HG03460 (cell line): ENCODE data around the gene PIGL.
"Not testable (repeated sequence)": the region's sequence is repeated elsewhere in the genome, so short reads cannot be mapped to it uniquely, and the experiment has no call there.

Experiments used
- ATAC-seq: cut with Tn5 transposase; IDR thresholded peaks from one replicate; pipeline ENCODE4 v1.9.1; 2021; ENCODE audit not compliant: unreplicated experiment

PIGL gene

GRCh38 chr17:16216341-16217001 is 539 bp upstream of the PIGL start:
- ATAC-seq: not testable (repeated sequence)

GRCh38 chr17:16222406-16222805 is 5.4 kb downstream of the PIGL start:
- ATAC-seq: no peak

DNA sequence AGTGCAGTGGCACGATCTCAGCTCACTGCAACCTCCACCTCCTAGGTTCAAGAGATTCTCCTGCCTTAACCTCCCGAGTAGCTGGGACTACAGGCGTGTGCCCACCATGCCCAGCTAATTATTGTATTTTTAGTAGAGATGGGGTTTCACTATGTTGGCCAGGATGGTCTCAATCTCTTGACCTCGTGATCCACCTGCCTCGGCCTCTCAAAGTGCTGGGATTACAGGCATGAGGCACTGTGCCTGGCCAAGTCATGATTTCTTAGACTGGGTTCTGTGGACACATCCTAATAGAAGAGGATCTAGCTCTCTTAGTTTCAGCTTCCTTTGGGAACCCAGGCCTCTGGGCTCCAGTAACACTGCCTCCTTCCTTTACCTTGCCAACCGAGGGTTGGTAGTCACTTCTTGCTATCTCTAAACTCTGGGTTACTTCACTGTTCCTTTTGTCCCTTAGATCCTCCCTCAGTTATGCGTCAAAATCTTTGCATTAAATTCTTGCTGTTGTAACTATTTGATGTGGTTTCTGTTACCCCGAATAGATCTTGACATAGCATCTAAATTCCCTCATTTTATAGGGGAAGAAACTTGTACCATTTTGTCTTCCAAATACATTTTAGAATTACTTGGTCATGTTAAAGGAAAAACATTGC is 13.0 kb downstream of the PIGL start:
- ATAC-seq: not testable (repeated sequence)

GRCh38 chr17:16232391-16232790 is 15.4 kb downstream of the PIGL start:
- no peak for ATAC-seq

GRCh38 chr17:16239931-16240330 is 22.9 kb downstream of the PIGL start:
- ATAC-seq: no peak

DNA sequence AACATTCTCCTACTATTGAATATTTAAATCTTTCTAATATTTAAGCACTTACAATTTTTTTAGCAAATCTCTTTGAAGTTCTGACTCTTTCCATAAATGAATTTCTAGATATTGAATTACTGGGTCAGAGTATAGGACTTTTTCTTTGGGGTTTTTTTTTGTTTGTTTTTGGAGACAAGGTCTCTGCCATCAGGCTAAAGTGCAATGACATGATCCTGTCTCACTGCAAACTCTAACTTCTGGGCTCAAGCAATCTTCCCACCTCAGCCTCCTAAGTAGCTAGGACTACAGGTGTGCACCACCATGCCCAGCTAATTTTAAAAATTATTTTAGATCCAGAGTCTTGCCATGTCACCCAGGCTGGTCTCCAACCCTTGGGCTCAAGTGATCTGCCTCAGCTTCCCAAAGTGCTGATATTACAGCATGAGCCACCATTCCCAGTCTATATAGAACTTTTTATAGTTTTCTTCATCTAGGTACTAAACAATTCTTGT is 24.9 kb downstream of the PIGL start:
- ATAC-seq: no peak

- ATAC-seq: no peak
These were observed 26.4 kb downstream of the PIGL start for GRCh38 chr17:16243385-16243784.

DNA sequence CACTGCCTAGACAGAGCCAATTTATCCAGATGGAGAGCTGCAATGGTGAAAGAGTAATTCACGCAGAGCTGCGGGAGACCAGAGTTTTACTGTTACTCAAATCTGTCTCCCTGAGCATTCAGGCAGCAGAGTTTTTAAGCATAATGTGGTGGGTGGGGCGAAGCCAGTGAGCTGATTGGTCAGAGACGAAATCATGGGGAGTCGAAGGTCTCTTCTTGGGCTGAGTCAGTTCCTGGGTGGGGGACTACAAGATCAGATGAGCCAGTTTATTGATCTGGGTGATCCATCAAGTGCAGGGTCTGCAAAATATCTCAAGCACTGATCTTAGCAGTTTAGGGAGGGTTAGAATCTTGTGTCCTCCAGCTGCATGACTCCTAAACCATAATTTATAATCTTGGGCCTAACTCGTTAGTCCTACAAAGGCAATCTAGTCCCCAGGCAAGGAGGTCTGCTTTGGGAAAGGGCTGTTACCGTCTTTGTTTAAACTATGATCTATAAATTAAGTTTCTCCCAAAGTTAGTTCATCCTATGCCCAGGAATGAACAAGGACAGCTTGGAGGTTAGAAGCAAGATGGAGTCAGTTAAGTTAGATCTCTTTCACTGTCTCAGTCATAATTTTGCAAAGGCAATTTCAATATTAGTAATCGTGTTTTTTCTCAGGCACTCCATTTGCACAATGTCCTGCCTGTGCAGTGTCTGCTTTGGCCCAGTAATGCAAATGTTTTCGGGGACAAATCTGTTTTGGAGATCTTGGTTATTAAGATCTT is 27.0 kb downstream of the PIGL start:
- no peak for ATAC-seq

GRCh38 chr17:16247586-16247984 is 30.6 kb downstream of the PIGL start:
- ATAC-seq: no peak

- ATAC-seq: no peak
These were observed 33.6 kb downstream of the PIGL start for GRCh38 chr17:16250635-16251034.

DNA sequence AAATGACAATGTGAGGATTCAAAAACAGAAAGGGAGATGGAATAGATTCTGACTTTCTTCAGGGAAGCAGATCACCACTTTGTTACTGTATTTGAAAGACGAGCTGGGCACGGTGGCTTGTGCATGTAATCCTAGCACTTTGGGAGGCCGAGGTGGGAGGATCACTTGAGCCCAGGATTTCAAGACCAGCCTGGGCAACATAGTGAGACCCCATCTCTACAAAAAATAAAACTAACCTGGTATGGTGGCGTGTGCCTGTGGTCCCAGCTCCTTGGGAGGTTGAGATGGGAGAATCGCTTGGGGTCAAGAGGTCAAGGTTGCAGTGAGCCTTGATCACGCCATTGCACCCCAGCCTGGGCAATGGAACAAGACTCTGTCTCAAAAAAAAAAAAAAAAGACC is 34.0 kb downstream of the PIGL start:
- no peak for ATAC-seq

DNA sequence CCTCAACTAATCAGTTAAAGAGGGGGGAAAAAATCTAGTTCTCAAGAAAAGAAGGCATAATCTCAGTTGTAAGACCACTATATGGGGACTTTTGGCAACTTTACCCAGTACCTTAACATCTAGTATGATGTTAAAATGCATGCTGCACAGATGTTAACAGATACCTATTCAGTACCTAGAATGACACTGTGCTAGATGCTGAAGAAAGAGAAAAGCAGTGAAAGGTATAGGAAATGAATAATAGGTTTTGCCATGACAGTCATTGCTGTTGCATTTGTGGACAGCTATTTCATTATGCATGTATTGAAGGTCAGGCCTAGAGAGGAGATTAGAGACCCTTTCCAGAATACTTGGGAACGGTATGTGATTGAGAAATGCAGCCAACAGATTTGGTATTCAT is 34.5 kb downstream of the PIGL start:
- no peak for ATAC-seq

DNA sequence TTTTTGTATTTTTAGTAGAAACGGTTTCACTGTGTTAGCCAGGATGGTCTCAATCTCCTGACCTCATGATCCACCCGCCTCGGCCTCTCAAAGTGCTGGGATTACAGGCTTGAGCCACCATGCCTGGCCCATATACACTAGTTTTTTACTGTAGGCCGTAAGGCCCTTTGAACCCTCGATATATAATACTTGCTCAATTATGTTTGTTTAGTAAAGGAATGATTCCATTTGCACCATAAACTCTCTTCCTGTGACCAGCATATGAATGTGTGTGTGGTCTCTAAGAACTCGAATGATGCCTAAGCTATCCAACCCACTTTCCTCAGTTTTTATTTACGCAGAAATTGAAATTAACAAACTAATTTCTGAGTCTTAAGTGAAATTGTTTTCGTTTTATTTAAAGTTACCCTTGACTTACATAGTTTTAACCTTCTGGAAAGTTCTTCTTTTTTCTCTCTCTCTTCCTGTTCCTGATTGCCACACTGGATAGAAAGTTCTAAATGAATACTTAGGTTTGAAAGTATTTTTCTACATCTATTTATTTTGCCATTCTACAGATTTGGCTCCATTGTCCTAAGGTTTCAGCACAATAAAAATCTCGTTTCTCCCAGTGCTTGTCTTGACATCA is 37.9 kb downstream of the PIGL start:
- no peak for ATAC-seq

DNA sequence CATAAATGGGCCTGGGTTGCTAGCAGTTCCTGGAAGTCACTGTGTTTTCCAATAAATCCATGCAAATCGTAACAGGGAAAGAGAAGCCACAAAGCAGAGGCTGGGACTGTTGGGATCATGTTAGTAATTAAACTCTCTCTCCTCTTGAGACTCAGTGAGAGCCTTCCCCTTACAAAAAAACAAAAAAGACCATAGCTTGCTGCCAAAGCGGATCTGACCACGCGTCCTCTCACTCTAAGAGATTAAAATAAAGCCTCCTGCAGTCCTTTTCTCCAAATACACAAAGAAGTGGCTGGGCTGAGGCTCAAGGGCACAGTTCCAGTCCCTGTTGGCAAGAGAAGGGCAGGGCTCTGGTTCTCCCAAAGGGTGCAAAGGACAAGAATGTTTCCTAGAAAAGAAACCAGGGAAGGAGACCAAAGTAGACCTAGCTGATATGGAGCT is 38.5 kb downstream of the PIGL start:
- no peak for ATAC-seq

DNA sequence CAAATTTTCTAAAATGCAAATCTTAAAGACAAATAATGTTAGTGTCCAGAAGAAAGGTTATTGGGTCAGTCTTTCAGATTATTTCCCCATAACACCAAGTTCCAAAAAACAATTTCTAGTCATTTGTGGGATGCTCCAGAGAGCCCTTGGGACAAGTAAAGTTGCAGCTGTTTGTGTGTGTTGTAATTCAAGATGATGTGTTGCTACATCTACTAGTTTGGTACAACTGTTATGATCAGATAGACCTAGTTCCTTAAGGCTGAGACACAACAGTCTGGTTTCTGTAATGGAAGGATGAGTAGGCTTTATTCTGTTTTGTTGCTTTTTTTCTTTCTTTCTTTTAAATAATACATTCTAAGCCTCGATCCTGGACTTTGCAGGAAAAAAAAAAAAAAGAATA is 41.9 kb downstream of the PIGL start:
- ATAC-seq: no peak

GRCh38 chr17:16259926-16260325 is 42.9 kb downstream of the PIGL start:
- no peak for ATAC-seq

DNA sequence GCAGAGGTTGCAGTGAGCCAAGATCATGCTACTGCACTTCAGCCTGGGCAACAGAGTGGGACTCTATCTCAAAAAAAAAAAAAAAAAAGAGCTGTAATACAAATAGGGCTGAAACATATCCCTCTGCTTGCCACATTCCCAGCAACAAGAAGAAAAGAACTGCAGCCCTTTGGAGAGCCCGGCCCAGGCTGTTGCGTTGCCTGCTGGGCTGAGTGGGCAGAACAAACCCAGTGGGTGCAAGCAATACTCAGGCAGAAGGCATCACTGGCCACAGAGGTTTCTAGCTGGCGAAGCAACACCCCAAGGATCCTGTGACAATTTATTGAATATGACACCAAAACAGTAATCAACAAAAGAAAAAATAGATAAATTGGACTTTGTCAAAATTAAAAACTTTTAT is 44.0 kb downstream of the PIGL start:
- ATAC-seq: no peak

GRCh38 chr17:16262201-16262600 is 45.2 kb downstream of the PIGL start:
- ATAC-seq: no peak

DNA sequence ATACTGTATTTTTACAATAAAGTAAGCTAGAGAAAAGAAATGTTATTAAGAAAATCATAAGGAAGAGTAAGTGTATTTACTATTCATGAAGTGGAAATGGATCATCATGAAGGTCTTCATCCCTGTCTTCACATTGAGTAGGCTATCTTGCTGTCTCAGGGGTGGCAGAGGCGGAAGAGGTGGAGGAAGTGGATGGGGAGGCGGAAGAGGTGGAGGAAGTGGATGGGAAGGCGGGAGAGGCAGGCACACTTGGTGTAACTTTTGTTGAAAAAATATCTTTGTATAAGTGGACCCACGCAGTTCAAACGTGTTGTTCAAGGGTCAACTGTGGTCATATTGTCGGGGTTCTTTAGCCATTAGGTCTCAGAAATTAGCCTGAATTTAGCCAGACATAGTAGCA is 50.2 kb downstream of the PIGL start:
- ATAC-seq: no peak

GRCh38 chr17:16269658-16270057 is 52.6 kb downstream of the PIGL start:
- no peak for ATAC-seq

GRCh38 chr17:16272111-16272840 is 55.3 kb downstream of the PIGL start:
- ATAC-seq: no peak
